ENCODE data around the gene PSMG2.

The PSMG2 gene, protein sequence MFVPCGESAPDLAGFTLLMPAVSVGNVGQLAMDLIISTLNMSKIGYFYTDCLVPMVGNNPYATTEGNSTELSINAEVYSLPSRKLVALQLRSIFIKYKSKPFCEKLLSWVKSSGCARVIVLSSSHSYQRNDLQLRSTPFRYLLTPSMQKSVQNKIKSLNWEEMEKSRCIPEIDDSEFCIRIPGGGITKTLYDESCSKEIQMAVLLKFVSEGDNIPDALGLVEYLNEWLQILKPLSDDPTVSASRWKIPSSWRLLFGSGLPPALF

DNA sequence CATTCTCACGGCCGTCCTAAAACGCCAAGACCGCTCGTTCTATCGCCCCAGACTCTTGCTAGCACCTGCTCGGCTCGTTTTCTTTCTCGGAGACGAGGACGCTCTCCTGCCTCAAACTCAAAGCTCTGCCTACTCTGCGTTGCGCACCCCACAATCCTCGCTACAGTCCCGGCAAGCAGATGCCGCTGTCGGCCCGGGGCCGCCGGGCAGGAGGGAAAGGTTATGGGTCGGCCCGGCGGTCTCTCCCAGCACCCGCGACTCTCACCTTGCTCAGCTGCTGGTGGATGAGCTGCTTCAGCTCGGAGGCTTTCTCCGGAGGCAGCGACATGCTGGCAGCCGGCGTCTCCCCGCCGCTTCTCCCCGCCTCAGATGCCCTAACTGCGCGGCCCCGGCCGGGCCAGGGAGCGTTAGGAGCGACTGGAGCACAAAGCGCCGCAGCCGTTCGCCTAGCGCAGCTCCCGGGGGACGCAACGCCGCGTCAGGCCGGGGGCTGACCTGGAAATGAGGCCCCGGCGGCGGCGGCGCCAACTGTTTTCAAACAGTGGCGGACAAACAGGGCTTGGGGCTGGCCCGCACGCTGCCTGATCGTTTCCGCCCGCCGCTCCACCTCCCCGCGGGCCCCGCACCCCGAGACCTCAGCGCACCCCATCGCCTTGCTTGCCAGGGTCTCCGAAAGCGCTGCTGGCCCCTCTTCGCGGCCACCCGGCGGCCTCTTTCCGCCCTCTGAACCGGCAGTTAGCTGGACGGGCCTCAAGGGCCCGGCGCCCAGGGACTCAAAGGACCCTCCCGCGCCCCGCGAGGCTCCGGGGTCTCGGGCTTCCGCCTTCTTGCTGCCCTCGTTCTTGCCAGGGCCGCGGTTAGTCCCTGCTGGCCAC, at the start of gene PSMG2, which contains the start of gene CEP76:
Gene PSMG2 (plus strand): TSS at position 822 of the 875 bp plus-strand sequence. CDS start 66 bp downstream, outside the sequence.
Gene CEP76 (minus strand): TSS at position 503 of the 875 bp plus-strand sequence. CDS start 175 bp downstream, at position 328.
- peak; percentile 81 for DNase-seq (ENCODE audit: low read depth)

GRCh38 chr18:12654971-12655370, 47.9 kb upstream of the PSMG2 start:
- no peak for DNase-seq (ENCODE audit: low read depth)

GRCh38 chr18:12656605-12656937, 46.3 kb upstream of the PSMG2 start:
- no peak for DNase-seq (ENCODE audit: low read depth)

- peak; percentile 26 for DNase-seq (ENCODE audit: low read depth)
Observed at GRCh38 chr18:12656938-12657683, 45.7 kb upstream of the PSMG2 start.

DNA sequence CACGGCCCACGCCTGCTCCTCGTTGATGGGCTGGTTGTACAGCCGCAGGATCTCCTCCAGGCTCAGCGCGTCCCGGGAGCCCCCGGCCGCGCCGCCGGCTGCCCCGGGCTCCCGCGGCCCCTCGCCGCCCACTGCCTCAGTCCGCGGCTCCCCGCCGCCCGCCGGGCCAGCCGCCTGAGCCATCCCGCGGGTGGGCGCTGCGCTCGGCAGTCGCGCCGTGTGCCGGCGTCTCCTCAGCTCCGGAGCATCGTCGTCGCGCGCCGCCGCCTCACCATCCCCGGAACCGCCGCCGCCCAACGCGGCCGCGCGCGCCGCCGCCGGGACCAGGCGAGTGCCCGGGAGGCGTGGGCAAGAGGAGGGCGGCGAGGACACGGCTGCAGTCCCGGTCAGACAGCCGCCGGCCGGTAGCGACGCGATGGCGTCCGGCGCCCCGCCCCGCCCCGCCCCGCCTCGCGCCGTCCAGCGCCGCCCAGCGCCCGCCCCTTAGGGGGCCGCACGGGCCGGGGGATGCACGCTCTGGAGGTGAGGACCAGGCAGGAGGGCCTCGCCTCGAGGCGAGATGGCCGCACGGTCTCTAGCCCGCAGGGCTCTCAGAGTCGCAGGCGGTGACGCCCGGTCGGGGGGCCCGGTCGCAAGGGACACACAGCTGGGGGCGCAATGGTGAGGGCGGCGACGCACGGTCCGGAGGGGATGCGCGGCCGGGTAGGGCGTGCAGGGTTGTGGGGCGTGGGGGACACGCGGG, 45.0 kb upstream of the PSMG2 start, which contains the start of gene SPIRE1:
Gene SPIRE1 (minus strand): TSS at position 424 of the 742 bp plus-strand sequence. CDS start 241 bp downstream, at position 183.
- peak; percentile 33 for DNase-seq (ENCODE audit: low read depth)

- DNase-seq (ENCODE audit: low read depth), result peak; percentile 15
Observed at GRCh38 chr18:12658426-12659138, 44.3 kb upstream of the PSMG2 start.

GRCh38 chr18:12659904-12660605, 42.8 kb upstream of the PSMG2 start:
- DNase-seq (ENCODE audit: low read depth), result peak; percentile 10

DNA sequence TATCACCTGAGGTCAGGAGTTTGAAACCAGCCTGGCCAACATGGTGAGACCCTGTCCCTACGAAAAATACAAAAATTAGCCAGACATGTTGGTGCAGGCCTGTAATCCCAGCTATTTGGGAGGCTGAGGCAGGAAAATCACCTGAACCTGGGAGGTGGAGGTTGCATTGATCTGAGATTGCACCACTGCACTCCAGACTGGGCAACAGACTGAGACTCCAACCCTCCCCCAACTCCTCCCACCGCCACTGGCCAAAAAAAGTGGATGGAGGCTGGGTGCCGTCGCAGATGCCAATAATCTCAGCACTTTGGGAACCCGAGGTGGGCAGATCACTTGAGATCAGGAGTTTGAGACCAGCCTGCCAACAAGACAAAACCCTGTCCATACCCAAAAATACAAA, 34.8 kb upstream of the PSMG2 start:
- no peak for DNase-seq (ENCODE audit: low read depth)

DNA sequence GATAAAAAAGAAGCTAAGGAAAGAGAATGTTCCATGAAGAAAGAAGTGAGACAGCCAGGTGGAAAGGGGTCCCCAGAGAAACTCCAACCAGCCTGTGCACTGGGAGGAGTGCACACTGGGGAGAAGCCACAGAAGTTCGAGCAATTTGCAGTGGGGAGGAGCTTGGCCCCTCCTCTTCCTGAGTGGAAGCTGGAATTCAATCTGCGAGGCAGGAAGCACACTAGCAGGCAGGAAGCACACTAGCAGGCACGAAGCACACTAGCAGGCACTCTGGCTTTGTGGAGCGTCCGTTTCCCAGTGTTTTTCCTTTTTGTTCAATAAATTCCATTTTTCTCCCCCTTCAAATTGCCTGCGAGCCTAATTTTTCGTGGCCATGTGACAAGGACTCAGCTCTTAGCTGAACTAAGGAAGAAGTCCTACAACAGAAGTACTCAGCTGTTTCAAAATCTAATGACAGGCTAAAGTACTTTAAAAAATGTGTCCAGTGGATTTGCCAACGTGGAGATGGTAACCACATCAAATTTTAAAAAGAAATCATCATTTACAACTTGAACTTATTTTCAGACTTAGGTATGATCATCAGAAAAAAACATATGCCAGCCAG, 23.6 kb upstream of the PSMG2 start:
- DNase-seq (ENCODE audit: low read depth), result no peak

GRCh38 chr18:12686100-12686499, 16.7 kb upstream of the PSMG2 start:
- no peak for DNase-seq (ENCODE audit: low read depth)

- no peak for DNase-seq (ENCODE audit: low read depth)
Observed at GRCh38 chr18:12689256-12689850, 13.5 kb upstream of the PSMG2 start.

- DNase-seq (ENCODE audit: low read depth), result no peak
Observed at GRCh38 chr18:12692206-12692605, 10.6 kb upstream of the PSMG2 start.

GRCh38 chr18:12694032-12694431, 8.8 kb upstream of the PSMG2 start:
- no peak for DNase-seq (ENCODE audit: low read depth)

- no peak for DNase-seq (ENCODE audit: low read depth)
Observed at GRCh38 chr18:12699747-12700146, 3.1 kb upstream of the PSMG2 start.

GRCh38 chr18:12701161-12701560, 1.7 kb upstream of the PSMG2 start:
- DNase-seq (ENCODE audit: low read depth), result no peak

DNA sequence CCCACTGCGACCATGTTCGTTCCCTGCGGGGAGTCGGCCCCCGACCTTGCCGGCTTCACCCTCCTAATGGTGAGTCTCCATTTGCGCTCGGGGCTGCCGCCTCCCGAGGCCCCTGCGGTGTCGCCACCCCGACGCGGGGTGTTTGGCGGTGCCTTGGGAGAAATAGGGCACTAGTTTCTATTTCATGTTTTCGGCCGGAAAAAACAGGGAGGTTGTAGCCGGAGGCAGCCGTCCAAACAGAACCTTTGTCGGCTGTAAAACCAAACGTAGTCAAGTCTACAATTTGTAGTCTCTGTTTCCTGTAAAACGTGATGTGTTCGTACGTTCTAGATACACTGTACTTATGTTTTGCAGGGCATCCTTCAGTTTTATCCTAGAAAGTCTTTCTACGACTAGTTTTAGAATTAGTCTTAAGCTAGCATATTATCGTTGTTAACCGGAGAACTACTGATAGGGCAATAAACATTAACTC, 290 bp downstream of the PSMG2 start:
- no peak for DNase-seq (ENCODE audit: low read depth)

DNA sequence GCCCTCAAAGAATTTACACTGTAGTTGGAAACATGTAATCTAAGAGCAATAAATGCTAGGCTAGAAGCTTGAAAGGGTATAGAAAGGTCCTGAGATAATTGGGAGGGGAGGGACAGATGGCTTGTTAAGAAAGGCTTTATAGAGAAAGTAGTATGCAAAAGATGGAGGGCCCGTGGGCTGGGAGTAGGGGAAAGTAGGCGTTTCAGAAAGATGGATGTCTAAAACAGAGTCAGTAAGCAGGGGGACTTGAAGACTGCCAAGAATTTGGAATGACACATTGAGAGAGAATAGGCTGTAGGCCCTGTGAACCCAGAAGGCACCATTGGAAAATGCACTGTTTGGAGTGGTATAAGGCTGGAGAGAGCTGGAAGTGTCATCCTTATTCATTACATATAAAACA, 822 bp downstream of the PSMG2 start:
- no peak for DNase-seq (ENCODE audit: low read depth)

GRCh38 chr18:12711446-12711845, 8.6 kb downstream of the PSMG2 start:
- no peak for DNase-seq (ENCODE audit: low read depth)

DNA sequence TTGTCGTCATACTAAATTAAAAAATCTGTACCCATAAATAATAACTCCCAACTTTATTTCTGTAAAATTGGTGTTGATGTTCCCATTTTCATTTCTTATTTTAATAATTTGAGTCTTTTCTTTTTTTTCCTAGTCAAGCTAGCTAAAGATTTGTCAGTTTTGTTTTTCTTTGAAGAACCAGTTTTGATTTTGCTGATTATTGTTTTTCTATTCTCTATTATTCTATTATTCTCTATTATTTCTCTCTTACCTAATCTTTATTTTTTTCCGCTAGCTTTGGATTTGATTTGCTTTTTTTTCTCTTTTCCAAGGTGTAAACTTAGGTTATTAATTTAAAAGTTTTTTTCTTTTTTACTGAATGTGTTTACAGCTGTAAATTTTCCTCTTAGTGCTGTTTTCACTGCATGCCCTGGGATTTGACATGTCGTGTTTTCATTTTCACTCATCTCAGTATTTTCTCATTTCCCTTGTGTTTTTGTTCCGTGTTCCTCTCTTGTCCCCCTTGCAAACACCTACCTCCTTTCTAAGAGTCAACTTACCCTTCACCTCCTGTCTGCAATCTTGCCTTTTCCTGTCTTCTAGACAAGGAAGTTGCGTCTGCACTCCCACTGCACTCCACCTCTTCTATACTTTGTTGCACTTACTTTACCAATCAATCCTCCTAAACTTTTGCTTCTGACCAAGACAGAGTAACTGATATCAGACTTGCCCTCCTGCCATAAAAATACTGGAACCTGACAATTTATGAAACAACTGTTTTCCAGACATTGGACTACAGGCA, 18.8 kb downstream of the PSMG2 start:
- no peak for DNase-seq (ENCODE audit: low read depth)

Data from activated T-cell treated with anti-CD3 and anti-CD28 coated beads for 48 hours (primary cell).